KMS-11 (cell line): ENCODE measurements around the gene ADCK1.

Source experiments
- H2AFZ ChIP-seq: fragments of 200-600 bp; sonication (generic); 2 replicates; pipeline ENCODE4 v1.6.1; 2016; ENCODE audit warnings: antibody characterized with exemption, mixed run types, low read depth
- H3K27ac ChIP-seq: fragments of 200-600 bp; sonication (generic); 2 replicates; pipeline ENCODE4 v1.6.1; 2016; ENCODE audit warnings: mild to moderate bottlenecking, mixed run types
- H3K27me3 ChIP-seq: fragments of 200-600 bp; sonication (generic); 2 replicates; pipeline ENCODE4 v1.6.1; 2017; ENCODE audit warnings: mild to moderate bottlenecking, low read depth, mixed run types, moderate library complexity; ENCODE audit not compliant: insufficient read depth
- H3K36me3 ChIP-seq: fragments of 200-600 bp; sonication (generic); 2 replicates; pipeline ENCODE4 v1.6.1; 2017; ENCODE audit warnings: mild to moderate bottlenecking, mixed run types; ENCODE audit not compliant: insufficient read depth
- H3K4me1 ChIP-seq: fragments of 200-600 bp; sonication (generic); 2 replicates; pipeline ENCODE4 v1.6.1; 2016; ENCODE audit warnings: mild to moderate bottlenecking, low read depth, mixed run types; ENCODE audit not compliant: poor library complexity, severe bottlenecking
- H3K4me2 ChIP-seq: fragments of 200-600 bp; sonication (generic); 2 replicates; pipeline ENCODE4 v1.7.0; 2016; ENCODE audit warnings: mild to moderate bottlenecking, mixed run types
- H3K4me3 ChIP-seq: fragments of 200-600 bp; sonication (generic); IDR thresholded peaks from 2 replicates; pipeline ENCODE4 v1.6.1; 2017; ENCODE audit warnings: low read depth, low read length, mixed read lengths; ENCODE audit not compliant: insufficient read depth
- H3K79me2 ChIP-seq: fragments of 200-600 bp; sonication (generic); 2 replicates; pipeline ENCODE4 v1.6.1; 2016; ENCODE audit warnings: low read depth, mixed run types; ENCODE audit not compliant: insufficient read depth
- H3K9ac ChIP-seq: fragments of 200-600 bp; sonication (generic); 2 replicates; pipeline ENCODE4 v1.6.1; 2016; ENCODE audit warnings: mild to moderate bottlenecking, mixed run types
- H4K20me1 ChIP-seq: fragments of 200-600 bp; sonication (generic); 2 replicates; pipeline ENCODE4 v1.6.1; 2016; ENCODE audit warnings: mild to moderate bottlenecking, mixed run types; ENCODE audit not compliant: insufficient read depth
- TF ChIP-seq, protein P1 (sequence below): fragments of 200-600 bp; sonication (generic); conservative IDR thresholded peaks from 2 replicates; pipeline ENCODE4 v1.6.1; 2017; ENCODE audit warnings: low read depth, mild to moderate bottlenecking, antibody characterized with exemption, low read length, moderate library complexity, mixed read lengths

ADCK1 gene

DNA sequence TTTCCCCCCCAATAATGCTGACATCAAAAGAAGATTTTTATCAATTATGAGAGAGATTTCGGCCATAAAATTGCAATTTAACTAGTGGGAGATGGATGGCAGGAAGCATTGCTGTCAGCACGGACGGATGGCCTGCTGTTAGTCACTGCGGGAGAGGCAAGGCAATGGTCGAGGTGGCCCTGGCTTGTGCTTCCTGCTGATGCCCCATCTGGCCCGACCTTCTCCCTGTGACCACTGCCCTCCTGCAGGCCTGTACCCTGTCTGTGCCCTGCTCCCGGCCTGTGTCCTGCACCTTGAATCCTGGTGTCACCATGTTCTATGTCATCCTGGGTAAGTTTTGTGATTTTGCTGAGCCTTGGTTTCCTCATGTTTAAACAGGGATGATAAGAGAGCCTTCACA is 67.6 kb downstream of the ADCK1 start:
- Histone ChIP-seq H3K4me1 (peaks cover 7% of the 10 kb centered on the region), H3K4me3 (no peak overlapping the region), H3K36me3 (no peaks in the 10 kb centered on the region), H3K27ac (no peak overlapping the region), H4K20me1 (no peaks in the 10 kb centered on the region), H3K9ac (no peak overlapping the region), H3K79me2 (no peaks in the 10 kb centered on the region), H3K4me2 (no peak overlapping the region), H2AFZ (no peak overlapping the region), H3K27me3 (no peaks in the 10 kb centered on the region)
- TF ChIP-seq, protein P1, sequence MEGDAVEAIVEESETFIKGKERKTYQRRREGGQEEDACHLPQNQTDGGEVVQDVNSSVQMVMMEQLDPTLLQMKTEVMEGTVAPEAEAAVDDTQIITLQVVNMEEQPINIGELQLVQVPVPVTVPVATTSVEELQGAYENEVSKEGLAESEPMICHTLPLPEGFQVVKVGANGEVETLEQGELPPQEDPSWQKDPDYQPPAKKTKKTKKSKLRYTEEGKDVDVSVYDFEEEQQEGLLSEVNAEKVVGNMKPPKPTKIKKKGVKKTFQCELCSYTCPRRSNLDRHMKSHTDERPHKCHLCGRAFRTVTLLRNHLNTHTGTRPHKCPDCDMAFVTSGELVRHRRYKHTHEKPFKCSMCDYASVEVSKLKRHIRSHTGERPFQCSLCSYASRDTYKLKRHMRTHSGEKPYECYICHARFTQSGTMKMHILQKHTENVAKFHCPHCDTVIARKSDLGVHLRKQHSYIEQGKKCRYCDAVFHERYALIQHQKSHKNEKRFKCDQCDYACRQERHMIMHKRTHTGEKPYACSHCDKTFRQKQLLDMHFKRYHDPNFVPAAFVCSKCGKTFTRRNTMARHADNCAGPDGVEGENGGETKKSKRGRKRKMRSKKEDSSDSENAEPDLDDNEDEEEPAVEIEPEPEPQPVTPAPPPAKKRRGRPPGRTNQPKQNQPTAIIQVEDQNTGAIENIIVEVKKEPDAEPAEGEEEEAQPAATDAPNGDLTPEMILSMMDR = no peak

DNA sequence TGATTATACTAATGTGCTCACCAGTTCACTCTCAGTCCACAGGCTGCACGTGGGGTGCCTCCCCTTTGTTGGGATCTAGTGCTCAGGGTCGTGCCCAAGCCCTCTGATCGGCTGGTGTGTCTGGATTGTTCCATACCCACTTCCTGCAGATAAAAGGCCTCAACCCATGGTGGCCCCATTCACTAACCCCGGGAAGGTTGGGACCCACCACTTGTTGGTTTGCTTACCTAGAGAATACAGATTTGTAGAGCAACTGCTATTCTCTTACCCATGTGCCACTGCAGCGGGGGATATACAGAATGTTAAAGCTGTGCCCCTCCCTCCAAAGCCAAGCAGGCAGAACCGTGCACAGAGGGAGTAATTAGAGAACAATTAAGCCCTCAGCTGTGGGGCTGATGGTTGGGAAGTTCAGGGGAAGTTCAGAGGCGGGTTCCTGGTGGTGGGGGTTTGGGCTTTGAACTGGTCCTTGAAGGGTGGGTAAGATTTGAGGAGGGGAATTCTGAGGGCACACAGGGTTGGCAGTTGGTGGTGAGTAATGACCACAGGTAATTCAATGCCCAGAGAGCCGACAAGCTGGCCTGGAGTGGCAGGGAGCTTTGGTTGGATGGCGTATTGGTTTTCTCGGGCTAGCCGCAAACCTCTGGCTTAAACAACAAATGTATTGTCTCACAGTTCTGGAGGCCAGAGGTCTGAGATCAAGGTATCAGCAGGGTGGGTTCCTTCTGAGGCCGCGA is 68.8 kb downstream of the ADCK1 start:
- Histone ChIP-seq H3K9ac (no peak overlapping the region), H3K79me2 (no peaks in the 10 kb centered on the region), H3K27me3 (no peaks in the 10 kb centered on the region), H4K20me1 (no peaks in the 10 kb centered on the region), H3K4me3 (no peak overlapping the region), H3K4me2 (no peak overlapping the region), H3K4me1 (no peaks in the 10 kb centered on the region), H3K27ac (no peak overlapping the region), H3K36me3 (no peaks in the 10 kb centered on the region), H2AFZ (no peak overlapping the region)
- TF ChIP-seq, protein P1 = no peak

DNA sequence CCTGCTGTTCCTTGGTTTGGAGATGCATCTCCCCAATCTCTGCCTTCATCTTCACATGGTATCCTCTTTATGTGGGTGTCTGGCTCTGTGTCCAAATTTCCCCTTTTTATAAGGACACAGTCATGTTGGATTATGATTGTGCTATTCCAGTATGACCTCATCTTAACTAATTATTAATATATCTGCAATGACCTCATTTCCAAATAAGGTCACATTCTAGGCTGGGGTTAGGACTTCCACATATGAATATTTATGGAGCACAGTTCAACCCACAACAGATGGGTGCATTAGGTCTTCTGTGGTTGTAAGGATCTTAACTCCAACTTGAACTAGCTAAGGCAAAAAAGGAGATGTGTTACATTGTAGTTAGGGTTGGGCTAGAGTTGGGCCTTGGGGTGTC is 69.4 kb downstream of the ADCK1 start:
- Histone ChIP-seq H4K20me1 (no peaks in the 10 kb centered on the region), H3K4me2 (no peak overlapping the region), H3K27ac (no peak overlapping the region), H3K4me3 (no peak overlapping the region), H3K36me3 (no peaks in the 10 kb centered on the region), H3K9ac (no peak overlapping the region), H2AFZ (no peak overlapping the region), H3K27me3 (no peaks in the 10 kb centered on the region), H3K4me1 (no peaks in the 10 kb centered on the region), H3K79me2 (no peaks in the 10 kb centered on the region)
- TF ChIP-seq, protein P1 = no peak

DNA sequence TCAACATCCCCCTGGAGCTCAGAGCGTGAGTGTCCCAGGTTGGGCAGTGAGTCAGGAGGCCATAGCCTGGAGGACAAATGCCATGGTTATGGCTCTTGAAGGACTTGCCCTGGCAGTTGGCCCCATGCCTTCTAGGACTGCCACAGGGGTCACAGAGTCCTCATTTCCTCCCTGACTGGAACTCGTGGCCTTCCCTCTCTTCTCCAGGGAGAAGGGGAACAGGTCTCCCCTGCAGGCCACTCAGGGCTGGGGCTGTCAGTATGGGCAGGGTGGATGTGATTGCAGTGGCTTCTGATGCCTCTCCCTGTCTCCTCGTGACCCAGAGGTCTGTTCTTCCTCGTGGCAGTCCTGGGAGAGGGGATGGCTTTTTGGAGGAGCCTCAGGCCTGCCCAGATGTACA is 70.7 kb downstream of the ADCK1 start:
- Histone ChIP-seq H4K20me1 (no peaks in the 10 kb centered on the region), H3K4me2 (no peak overlapping the region), H3K79me2 (no peaks in the 10 kb centered on the region), H3K4me3 (no peak overlapping the region), H3K27ac (no peak overlapping the region), H3K27me3 (no peaks in the 10 kb centered on the region), H3K36me3 (no peaks in the 10 kb centered on the region), H2AFZ (no peak overlapping the region), H3K9ac (no peak overlapping the region), H3K4me1 (no peaks in the 10 kb centered on the region)
- TF ChIP-seq, protein P1 = no peak
